CD4-positive, alpha-beta T cell treated with Interleukin-10 for 1 hour (primary cell): ENCODE measurements around the gene JSRP1.

ENCODE experiments used
- DNase-seq: peaks from one replicate; pipeline ENCODE4 v3.0.0-alpha.2; 2020

The JSRP1 gene

DNA sequence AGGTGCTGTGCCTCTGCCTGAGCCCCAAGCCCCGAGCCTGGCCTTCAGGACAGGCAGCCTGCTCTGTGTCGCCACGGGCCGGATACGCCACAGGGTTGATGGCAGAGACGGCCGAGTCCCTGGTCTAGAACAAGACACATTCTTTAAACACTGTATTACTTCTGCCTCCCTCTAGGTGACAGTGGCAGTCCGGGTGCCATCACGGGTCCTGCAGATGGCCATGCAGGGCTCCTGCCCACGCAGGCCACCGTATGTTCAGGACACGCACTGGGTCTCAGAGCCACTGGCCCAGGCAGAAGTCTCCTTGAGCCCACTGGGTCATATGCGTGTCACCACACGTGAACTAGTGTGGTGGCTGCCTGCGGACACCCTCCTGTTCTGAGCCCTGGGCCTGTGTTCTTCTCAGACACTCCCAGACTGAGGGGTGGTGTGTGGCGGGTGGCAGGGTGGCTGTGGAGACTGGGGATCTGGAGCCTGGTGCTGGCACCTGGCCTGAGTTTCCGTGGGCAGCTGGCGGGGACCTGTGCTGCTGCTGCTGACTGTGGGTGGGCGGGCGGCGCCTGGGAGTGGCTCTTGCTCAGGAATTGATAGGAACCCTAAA is 24.5 kb downstream of the JSRP1 start:
- no peak for DNase-seq

GRCh38 chr19:2230807-2231533 is 25.2 kb downstream of the JSRP1 start:
- no peak for DNase-seq

DNA sequence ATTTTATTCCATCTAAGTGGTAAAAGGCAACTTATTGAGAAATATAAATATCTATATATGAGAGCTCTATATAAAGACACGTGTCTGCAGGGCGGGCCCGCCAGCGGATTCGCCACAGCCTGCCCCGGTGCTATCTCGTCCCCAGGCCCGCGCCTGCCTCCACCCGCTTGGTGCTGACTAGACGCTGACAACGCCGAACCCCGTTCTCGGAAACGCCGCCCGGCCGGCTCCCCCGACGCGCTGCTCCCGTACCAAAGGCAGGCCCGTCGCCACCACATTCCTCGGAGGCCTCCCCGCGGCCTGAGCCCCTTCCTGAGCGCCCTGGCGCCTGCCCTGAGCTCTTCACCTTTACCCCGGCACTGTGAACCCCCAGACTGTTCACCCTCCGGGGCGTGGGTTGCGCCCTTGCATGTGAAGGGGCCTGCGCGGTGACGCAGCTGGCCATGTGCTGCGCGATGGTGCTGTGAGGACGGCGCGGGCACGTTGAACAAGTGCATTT is 26.1 kb downstream of the JSRP1 start:
- no peak for DNase-seq

GRCh38 chr19:2229103-2230032 is 26.8 kb downstream of the JSRP1 start:
- DNase-seq, result no peak

DNA sequence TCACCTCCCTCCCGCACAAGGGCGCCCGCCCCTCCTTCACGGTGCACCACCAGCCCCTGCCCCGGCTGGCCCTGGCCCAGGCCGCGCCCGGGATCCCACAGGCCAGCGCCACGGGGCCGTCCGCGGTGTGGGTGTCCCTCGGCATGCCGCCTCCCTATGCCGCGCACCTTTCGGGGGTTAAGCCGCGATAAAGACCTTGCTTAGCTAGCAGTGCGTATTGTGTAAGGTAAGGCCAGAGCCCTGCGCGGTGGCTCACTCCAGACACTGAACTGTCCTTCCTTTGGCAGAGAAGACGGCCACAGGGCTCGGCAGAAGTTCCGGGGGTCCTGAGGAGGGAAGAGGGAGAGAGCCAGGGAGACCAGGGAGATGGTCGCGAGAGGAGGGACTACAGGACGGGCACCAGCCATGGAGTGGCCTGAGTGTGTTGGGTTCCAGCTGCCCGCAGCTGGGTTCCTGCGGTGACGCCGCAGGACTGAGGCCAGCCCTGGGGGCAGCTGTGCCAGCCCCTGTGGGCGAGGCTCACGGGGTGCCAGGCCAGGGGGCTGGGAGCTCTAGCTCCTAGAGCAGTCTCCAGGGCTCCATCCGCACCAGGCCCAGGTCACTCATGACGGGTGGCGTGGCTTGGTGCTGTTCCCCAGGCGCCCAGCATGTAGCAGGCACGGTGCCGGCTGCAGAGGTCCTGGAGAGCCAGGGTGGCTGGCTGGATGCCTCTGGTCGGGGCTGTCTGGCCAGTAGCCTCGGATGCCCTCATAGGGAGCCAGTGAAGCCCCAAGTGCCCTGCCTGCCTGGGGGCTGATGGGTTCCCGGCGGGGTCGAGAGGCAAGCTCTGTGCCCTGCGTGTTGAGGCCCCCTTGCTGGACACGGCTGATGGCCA is 27.8 kb downstream of the JSRP1 start:
- DNase-seq, result no peak

DNA sequence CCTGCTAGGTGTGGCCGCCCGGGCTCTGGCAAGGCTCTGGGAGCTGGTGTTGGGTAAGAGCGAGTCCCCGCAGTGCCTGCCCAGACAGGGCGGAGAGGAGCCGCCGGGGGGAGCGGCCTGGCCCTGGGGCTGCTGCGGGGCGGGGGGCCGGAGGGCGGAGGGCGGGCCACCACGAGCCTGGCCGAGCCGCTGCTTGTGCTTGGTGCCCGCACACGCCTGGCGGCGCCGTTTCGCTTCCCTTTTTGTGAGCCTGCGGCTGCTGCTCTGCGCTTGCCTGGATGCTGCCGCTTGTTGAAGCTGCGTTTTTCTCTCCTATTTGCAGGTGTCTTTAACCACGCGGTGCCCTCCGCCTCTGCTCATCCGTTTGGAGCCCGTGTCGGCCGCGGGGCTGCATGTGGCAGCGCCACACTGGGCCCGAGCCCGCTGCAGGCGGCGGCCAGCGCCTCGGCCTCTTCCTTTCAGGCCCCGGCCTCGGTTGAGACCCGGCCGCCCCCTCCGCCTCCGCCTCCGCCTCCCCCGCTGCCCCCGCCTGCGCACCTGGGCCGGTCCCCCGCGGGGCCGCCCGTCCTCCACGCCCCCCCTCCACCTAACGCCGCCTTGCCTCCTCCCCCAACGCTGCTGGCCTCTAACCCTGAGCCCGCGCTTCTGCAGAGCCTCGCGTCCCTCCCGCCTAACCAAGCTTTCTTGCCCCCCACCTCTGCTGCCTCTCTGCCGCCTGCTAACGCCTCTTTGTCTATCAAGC is 28.6 kb downstream of the JSRP1 start:
- DNase-seq, result no peak

- DNase-seq, result no peak
Measured at GRCh38 chr19:2226840-2227360, 29.3 kb downstream of the JSRP1 start.

DNA sequence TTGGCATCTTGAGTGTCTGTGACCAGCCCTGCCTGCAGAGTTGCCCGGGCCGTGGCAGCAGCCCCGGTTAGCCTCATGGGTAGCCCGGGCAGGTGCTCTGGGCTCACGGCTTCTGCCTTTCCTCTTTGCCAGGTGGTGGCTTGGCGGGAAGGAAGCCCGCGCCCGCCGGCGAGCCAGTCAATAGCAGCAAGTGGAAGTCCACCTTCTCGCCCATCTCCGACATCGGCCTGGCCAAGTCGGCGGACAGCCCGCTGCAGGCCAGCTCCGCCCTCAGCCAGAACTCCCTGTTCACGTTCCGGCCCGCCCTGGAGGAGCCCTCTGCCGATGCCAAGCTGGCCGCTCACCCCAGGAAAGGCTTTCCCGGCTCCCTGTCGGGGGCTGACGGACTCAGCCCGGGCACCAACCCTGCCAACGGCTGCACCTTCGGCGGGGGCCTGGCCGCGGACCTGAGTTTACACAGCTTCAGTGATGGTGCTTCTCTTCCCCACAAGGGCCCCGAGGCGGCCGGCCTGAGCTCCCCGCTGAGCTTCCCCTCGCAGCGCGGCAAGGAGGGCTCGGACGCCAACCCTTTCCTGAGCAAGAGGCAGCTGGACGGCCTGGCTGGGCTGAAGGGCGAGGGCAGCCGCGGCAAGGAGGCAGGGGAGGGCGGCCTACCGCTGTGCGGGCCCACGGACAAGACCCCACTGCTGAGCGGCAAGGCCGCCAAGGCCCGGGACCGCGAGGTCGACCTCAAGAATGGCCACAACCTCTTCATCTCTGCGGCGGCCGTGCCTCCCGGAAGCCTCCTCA is 30.0 kb downstream of the JSRP1 start:
- DNase-seq, result no peak

DNA sequence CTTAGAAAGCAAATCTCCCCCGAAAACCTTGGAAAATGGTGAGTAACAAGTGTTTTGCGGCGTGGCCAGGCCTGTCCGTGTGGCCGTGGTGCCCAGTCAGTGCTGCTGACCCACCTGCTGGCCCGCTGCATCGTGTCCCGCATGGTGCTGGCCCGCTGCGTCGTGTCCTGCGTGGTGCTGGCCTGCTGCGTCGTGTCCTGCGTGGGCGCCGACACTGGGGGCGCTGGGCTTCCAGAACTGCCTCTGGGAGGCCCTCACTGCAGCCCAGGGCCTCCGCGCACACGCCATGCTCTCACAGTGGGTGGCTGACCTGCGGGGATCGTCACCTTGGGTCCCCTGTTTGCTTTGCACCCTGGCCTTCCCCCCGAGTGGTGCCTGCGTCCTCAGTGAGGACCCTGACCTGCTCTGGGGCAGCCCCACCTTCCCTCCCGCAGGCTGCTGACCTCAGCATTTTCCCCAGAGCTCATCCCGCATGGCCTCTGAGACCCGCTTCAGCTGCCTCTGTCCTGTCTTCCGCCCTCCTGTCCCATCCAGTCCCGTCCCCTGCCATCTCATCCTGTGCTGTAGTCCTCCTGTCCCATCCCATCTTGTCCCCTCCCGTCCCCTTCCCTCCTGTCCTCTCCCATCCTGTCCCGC is 30.7 kb downstream of the JSRP1 start:
- no peak for DNase-seq

DNA sequence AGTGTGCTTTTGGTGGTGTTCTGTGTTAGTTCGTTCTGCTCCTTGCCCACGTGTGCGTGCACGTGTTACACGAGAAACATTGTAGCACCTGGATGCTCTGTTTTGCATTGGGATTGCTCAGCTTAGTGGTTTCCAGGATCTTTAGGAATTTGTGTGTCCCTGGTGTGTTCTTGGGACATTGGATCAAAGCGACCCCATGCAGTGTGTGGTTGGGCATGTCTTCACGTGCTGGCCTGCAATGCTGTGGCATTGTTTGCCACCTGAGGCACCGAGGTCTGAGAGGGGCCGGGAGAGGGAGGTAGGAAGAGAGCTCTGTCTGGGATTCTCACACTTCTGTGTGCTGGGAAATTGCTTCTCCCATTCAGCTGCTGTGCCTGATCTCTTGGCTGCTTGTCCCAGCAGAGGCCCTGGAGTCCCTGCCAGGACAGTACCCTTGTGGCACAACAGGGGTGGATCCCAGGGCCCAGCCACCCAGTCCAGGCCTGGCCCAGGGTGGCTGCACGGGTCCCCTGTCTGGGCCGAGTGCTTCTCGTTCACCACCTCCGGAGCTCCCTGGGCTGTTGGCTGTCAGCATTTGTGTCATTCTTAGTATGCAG is 31.4 kb downstream of the JSRP1 start:
- DNase-seq, result no peak

GRCh38 chr19:2223959-2224358 is 32.3 kb downstream of the JSRP1 start:
- peak; percentile 39 for DNase-seq

DNA sequence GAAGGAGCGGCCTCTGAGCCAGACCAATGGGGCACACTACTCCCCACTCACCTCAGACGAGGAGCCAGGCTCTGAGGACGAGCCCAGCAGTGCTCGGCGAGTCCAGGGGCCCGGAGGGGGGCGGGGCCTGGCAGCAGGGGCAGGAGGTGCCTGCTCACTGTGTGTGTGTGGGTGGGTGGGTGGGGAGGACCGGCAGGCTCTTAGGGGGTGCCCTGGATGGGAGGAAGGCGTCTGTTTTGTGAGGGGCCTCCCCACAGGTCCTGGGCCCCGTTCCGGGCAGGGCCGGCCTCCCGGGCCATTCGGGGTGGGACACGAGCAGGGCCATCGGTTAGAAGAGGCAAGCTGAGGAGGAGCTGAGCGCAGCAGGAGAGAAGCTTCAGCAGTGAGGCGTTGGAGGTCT is 32.8 kb downstream of the JSRP1 start:
- DNase-seq, result no peak

GRCh38 chr19:2221918-2222317 is 34.3 kb downstream of the JSRP1 start:
- DNase-seq, result no peak

- no peak for DNase-seq
Measured at GRCh38 chr19:2221250-2221831, 34.9 kb downstream of the JSRP1 start.

DNA sequence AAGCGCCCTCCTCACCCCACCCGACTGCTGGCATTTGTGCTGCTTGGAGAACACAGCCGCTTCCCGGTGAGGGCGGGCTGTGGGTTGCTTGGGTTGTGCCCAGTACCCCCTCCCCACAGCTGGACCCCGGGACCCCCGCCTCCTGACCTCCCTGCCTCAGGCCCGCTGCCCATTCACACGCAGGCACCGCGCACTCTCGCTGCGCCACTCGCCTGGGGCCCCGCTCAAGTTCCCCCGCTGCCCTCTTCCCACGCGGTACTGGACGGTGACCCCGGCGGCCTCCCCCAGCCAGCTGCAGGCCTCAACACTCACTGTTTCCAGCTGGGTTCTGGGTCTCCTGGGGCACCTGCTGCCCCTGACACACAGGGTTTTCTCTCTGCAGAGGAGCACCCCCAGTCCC is 36.5 kb downstream of the JSRP1 start:
- DNase-seq, result no peak

DNA sequence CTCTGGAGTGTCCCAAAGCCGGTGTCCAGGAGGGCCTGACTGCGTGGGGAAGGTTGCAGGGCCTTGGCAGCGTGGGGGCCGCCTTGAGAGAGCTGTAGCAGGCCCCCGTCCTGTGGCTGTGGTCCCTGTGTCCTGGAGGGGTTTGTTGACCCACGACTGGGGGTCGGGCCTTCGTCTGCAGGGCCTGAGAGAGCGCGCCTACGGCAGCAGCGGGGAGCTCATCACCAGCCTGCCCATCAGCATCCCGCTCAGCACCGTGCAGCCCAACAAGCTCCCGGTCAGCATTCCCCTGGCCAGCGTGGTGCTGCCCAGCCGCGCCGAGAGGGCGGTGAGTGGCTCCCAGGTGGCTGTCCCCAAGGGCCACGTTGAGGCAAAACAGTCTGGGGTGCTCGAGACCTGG is 38.6 kb downstream of the JSRP1 start:
- DNase-seq, result no peak

- no peak for DNase-seq
Measured at GRCh38 chr19:2216361-2217225, 39.6 kb downstream of the JSRP1 start.

GRCh38 chr19:2215281-2215751 is 40.9 kb downstream of the JSRP1 start:
- peak; percentile 49 for DNase-seq
